Upper lobe of left lung (tissue), 4 donors: ENCODE measurements around the gene EIF1AD.

Experiments used
- CTCF ChIP-seq, 6 experiments: fragments of 450-650 bp in 4 of 6; fragments of 200-600 bp in 2 of 6; sonication (generic) in 2 of 6; IDR thresholded peaks; one replicate each; pipeline ENCODE4 v1.5.1; 2016 to 2019; ENCODE audit warnings: antibody characterized with exemption in 6 of 6
- POLR2A ChIP-seq, 4 donors: fragments of 450-650 bp; IDR thresholded peaks; one replicate each; pipeline ENCODE4 v1.5.1; 2016 to 2017; ENCODE audit warnings: antibody characterized with exemption in 4 of 4, mild to moderate bottlenecking in 2 of 4

- TF ChIP-seq POLR2A (IDR thresholded peaks at IDR 0.05) = no peak
- TF ChIP-seq CTCF (IDR thresholded peaks at IDR 0.05) = peak; percentile 95 to 100 (median 96)
Measured at GRCh38 chr11:66022401-66023185, 20.6 kb upstream of the EIF1AD start.
